ENCODE measurements around the gene PLEKHA5. TPM values are rescaled to one million over a fixed set of nuclear protein-coding genes. Genes with fewer than 3 reads are reported as not detected.
"Not testable (repeated sequence)": the region's sequence is repeated elsewhere in the genome, so short reads cannot be mapped to it uniquely, and the experiment has no call there.

PLEKHA5 gene
- total RNA-seq, 1 donor from 2014 or later, result 32.3 TPM

DNA sequence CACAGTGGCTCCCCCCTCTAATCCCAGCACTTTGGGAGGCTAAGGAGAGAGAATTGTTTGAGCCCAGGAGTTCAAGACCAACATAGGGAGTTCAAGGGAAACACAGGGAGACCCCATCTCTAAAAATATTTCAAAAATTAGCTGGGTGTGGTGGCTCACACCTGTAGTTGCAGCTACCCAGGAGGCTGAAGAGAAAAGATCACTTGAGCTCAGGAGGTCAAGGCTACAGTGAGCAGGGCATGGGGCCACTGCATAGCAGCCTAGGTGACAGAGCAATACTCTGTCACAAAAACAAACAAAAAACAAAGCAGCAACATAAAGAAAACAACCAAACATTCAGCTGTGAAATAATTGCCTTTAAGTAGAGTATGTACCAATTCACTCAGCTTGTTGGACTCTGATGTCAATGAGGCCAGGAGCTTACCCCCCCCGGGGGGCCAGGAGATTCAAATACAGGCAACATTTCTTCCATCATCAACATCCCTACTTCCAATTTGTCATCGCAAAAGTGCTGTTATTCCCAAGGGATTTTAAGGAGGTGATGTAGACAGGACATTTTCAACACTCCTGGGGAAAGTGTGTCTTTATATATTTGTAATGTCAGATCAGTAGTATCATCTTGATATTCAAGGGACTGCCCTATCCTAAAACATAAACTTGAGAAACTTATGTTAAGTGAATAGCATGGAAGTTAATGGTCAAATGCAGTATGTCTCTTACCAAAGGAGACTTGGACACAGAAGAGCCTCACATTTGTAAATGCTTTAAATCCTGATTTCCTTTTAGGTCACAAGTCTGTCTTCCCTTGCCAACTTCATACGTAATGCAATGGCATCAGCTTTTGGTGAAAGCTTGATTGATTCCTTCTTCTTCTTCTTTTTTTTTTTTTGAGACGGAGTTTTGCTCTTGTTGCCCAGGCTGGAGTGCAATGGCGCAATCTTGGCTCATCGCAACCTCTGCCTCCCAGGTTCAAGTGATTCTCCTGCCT, 269.1 kb downstream of the PLEKHA5 start:
- DNase-seq (ENCODE audit: extremely low spot score, unreplicated experiment), result no peak
- TF ChIP-seq, protein P1, sequence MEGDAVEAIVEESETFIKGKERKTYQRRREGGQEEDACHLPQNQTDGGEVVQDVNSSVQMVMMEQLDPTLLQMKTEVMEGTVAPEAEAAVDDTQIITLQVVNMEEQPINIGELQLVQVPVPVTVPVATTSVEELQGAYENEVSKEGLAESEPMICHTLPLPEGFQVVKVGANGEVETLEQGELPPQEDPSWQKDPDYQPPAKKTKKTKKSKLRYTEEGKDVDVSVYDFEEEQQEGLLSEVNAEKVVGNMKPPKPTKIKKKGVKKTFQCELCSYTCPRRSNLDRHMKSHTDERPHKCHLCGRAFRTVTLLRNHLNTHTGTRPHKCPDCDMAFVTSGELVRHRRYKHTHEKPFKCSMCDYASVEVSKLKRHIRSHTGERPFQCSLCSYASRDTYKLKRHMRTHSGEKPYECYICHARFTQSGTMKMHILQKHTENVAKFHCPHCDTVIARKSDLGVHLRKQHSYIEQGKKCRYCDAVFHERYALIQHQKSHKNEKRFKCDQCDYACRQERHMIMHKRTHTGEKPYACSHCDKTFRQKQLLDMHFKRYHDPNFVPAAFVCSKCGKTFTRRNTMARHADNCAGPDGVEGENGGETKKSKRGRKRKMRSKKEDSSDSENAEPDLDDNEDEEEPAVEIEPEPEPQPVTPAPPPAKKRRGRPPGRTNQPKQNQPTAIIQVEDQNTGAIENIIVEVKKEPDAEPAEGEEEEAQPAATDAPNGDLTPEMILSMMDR (IDR thresholded peaks at IDR 0.05), result no peak
- no peak overlapping the region for H3K27ac Mint-ChIP-seq (ENCODE audit: unreplicated experiment)
- H3K4me1 Mint-ChIP-seq (ENCODE audit: unreplicated experiment), result peaks cover 7% of the 10 kb centered on the region
- H3K9me3 Mint-ChIP-seq (ENCODE audit: unreplicated experiment), result no peaks in the 10 kb centered on the region
- no peaks in the 10 kb centered on the region for H3K36me3 Mint-ChIP-seq (ENCODE audit: unreplicated experiment)
- H3K27me3 Mint-ChIP-seq (ENCODE audit: unreplicated experiment), result no peaks in the 10 kb centered on the region
- no peak overlapping the region for H3K4me3 Mint-ChIP-seq (ENCODE audit: unreplicated experiment)

- not testable (repeated sequence) for H3K27ac Mint-ChIP-seq (ENCODE audit: unreplicated experiment); H3K9me3 Mint-ChIP-seq (ENCODE audit: unreplicated experiment); H3K4me1 Mint-ChIP-seq (ENCODE audit: unreplicated experiment); H3K4me3 Mint-ChIP-seq (ENCODE audit: unreplicated experiment); DNase-seq (ENCODE audit: extremely low spot score, unreplicated experiment); H3K36me3 Mint-ChIP-seq (ENCODE audit: unreplicated experiment); H3K27me3 Mint-ChIP-seq (ENCODE audit: unreplicated experiment)
Measured at GRCh38 chr12:19400649-19401285, 271.2 kb downstream of the PLEKHA5 start.

DNA sequence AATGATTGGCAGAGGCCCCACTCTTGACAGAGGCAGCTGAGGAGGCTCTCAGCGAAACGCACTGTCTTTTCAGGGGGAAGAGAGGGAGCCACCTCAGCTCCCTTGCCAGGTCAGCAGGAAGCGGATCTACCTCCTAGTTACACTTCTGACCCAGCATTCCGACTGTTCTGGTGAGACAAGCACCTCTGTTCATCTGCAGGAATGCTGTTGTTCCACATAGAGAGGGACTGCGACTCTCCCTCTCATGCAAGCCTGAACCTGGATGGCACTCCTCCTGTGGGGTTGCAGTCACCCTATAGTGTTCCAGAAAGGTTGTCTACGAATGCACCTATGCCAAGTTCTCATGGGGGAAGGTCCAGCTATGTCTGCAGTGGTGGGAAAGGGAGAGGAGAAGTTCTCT, 272.7 kb downstream of the PLEKHA5 start:
- Mint-ChIP-seq H3K27me3 (ENCODE audit: unreplicated experiment) (no peaks in the 10 kb centered on the region), H3K4me3 (ENCODE audit: unreplicated experiment) (no peak overlapping the region), H3K27ac (ENCODE audit: unreplicated experiment) (no peak overlapping the region), H3K36me3 (ENCODE audit: unreplicated experiment) (no peaks in the 10 kb centered on the region), H3K9me3 (ENCODE audit: unreplicated experiment) (no peaks in the 10 kb centered on the region), H3K4me1 (ENCODE audit: unreplicated experiment) (peaks cover 7% of the 10 kb centered on the region)
- DNase-seq (ENCODE audit: extremely low spot score, unreplicated experiment), result no peak
- TF ChIP-seq, protein P1 (IDR thresholded peaks at IDR 0.05), result no peak

GRCh38 chr12:19402743-19403431, 273.4 kb downstream of the PLEKHA5 start:
- H3K27me3 Mint-ChIP-seq (ENCODE audit: unreplicated experiment), result no peaks in the 10 kb centered on the region
- peaks cover 7% of the 10 kb centered on the region for H3K4me1 Mint-ChIP-seq (ENCODE audit: unreplicated experiment)
- no peak for DNase-seq (ENCODE audit: extremely low spot score, unreplicated experiment)
- no peak overlapping the region for H3K27ac Mint-ChIP-seq (ENCODE audit: unreplicated experiment)
- H3K4me3 Mint-ChIP-seq (ENCODE audit: unreplicated experiment), result no peak overlapping the region
- TF ChIP-seq, protein P1 (IDR thresholded peaks at IDR 0.05), result no peak
- H3K36me3 Mint-ChIP-seq (ENCODE audit: unreplicated experiment), result no peaks in the 10 kb centered on the region
- no peaks in the 10 kb centered on the region for H3K9me3 Mint-ChIP-seq (ENCODE audit: unreplicated experiment)

DNA sequence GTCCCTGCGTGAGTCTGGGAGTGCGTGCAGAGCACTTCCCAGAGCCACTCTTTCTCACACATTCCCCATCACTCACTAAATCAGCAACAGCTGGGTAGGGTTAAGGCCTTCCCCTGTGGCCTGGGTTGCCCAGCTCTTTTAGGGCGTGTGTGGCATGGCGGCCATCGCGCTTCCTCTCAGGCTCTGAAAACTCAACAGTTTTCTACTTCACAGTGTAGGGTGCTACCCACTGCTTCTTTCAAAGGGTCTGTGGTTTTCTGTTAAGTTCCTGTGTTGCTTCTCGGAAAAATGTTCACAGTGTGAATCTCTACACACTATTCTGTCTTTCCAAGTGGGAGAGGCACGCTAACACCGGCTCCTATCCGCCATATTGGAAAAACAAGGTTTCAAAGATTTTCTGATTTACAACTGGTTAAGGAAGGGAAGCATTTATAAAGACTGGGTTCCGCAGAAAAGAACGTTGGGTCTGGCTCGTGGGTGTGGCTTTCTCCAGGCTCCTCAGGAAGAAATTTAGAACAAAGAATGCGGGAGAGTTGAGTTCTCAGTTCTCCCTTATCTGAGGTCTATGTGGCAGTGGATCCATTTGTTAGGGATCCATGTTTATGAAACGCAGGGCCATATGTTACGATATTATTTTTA, 274.8 kb downstream of the PLEKHA5 start:
- H3K27ac Mint-ChIP-seq (ENCODE audit: unreplicated experiment), result no peak overlapping the region
- peaks cover 13% of the 10 kb centered on the region for H3K4me1 Mint-ChIP-seq (ENCODE audit: unreplicated experiment)

More for the DNA sequence above, 274.8 kb downstream of the PLEKHA5 start:
- TF ChIP-seq, protein P1 (IDR thresholded peaks at IDR 0.05), result no peak
- Mint-ChIP-seq H3K36me3 (ENCODE audit: unreplicated experiment) (no peaks in the 10 kb centered on the region), H3K4me3 (ENCODE audit: unreplicated experiment) (no peak overlapping the region), H3K27me3 (ENCODE audit: unreplicated experiment) (no peaks in the 10 kb centered on the region), H3K9me3 (ENCODE audit: unreplicated experiment) (no peaks in the 10 kb centered on the region)
- DNase-seq (ENCODE audit: extremely low spot score, unreplicated experiment), result no peak

All from osteocyte (in vitro differentiated cells).